AG04449 (cell line): Measurements from ENCODE around the gene GABRG2.

ENCODE experiments used
- CTCF ChIA-PET: fragments of 350-600 bp; formaldehyde crosslinking; extraction: SDS; loops from one replicate; lab custom pipeline; 2021; ENCODE audit warnings: antibody characterized with exemption; lab: Yijun Ruan, JAX
- POLR2A ChIA-PET: fragments of 400-600, 350-600 bp; formaldehyde crosslinking; extraction: SDS; loops from one replicate; lab custom pipeline; 2020; ENCODE audit warnings: antibody characterized with exemption, inconsistent platforms; lab: Yijun Ruan, JAX
- DNase-seq: peaks from one replicate; pipeline ENCODE4 v3.0.0-alpha.2; 2010; ENCODE audit warnings: low read depth, low spot score
- H3K4me3 ChIP-seq: 2 replicates; pipeline ENCODE4 v1.5.1; 2011; ENCODE audit warnings: low read depth, mild to moderate bottlenecking, control low read depth, low read length
- TF ChIP-seq, protein P1 (sequence below): IDR thresholded peaks from one replicate; pipeline ENCODE4 v1.5.1; 2011; ENCODE audit warnings: mild to moderate bottlenecking, moderate library complexity, low read length, control low read depth, inconsistent platforms; ENCODE audit not compliant: insufficient read depth; ENCODE audit errors: missing control alignments

The GABRG2 gene

DNA sequence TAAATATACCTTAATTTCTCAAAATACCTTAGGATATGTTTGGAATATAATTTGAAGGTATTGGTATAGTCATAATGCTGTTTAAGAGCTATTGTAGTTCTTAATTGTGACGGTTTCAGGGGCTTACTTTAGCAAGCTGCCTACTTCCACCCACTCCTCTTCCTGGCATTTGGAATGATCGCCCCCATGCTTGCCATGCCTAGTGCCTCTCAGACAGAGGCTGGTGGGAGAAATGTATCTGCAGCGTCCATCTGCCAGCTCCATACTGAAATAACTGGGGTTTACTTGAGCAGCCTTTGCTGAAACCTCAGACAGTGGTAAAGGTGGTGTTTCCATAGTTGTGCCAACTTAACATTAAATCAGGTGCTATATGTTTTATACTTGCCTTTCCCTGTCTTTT, 52.2 kb downstream of the GABRG2 start:
- no peak overlapping the region for H3K4me3 ChIP-seq
- DNase-seq: no peak
- TF ChIP-seq, protein P1, sequence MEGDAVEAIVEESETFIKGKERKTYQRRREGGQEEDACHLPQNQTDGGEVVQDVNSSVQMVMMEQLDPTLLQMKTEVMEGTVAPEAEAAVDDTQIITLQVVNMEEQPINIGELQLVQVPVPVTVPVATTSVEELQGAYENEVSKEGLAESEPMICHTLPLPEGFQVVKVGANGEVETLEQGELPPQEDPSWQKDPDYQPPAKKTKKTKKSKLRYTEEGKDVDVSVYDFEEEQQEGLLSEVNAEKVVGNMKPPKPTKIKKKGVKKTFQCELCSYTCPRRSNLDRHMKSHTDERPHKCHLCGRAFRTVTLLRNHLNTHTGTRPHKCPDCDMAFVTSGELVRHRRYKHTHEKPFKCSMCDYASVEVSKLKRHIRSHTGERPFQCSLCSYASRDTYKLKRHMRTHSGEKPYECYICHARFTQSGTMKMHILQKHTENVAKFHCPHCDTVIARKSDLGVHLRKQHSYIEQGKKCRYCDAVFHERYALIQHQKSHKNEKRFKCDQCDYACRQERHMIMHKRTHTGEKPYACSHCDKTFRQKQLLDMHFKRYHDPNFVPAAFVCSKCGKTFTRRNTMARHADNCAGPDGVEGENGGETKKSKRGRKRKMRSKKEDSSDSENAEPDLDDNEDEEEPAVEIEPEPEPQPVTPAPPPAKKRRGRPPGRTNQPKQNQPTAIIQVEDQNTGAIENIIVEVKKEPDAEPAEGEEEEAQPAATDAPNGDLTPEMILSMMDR: no peak
- ChIA-PET CTCF (no interaction called here), POLR2A (no interaction called here)

DNA sequence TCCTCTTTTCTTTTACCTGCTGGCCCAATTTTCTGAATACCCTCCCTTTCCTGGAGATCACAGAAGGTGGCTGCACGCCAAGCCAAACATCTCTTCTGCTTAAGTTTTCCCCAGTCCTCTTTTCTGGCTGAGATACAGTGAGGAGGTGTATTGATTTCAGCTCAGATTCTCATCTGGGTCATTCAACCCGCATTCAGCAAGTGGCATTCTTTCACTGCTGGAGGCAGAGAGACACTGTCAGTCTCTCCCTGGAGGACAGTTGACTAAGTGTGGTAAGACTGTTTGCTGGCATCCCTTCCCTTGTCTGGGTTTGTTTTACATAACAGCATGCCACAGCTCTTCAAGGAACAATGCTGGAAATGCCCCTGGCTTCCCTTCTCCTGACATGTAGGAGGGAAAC, 60.5 kb downstream of the GABRG2 start:
- DNase-seq: no peak
- ChIA-PET CTCF (no interaction called here), POLR2A (no interaction called here)
- TF ChIP-seq, protein P1: no peak
- H3K4me3 ChIP-seq: no peak overlapping the region

DNA sequence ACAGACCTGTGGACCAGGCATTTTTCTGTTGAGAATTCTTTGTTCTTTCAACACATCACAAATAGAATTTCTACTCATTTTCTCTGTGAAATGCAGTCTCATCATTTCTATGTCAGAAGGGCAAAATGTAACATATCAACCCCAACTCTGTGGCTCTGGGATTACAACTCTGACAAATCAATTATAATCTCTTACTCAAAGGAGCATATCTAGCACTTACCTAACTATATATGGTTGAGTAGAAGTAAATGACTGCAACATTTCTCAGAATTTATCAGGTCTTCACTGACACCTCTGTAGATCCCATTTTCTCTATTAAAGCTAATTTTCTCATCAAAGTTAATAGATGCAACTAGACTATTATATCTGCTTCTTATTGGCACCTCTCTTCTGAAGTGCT, 64.8 kb downstream of the GABRG2 start:
- TF ChIP-seq, protein P1: no peak
- no peak overlapping the region for H3K4me3 ChIP-seq
- ChIA-PET POLR2A (no interaction called here), CTCF (no interaction called here)
- DNase-seq: no peak

DNA sequence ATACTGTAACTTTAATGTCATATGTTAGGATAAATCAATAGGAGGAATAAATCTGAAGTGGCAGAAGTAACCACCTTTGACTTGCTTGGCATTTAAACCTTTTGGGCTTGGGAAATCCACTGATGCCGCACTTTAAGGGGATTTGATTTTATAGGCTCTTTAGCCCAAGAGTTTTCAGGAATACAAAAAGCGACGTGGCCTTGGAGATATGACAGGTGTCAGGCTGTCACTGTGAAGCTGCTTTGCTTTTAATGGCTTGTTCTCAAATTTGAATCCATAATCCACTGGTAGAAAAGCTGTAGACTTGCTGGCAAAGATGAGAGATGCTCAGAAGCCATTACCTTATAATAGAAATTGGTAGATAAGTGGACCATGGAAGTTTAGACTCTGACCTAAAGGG, 71.6 kb downstream of the GABRG2 start:
- no peak overlapping the region for H3K4me3 ChIP-seq
- ChIA-PET CTCF (no interaction called here), POLR2A (no interaction called here)
- TF ChIP-seq, protein P1: no peak
- DNase-seq: no peak

DNA sequence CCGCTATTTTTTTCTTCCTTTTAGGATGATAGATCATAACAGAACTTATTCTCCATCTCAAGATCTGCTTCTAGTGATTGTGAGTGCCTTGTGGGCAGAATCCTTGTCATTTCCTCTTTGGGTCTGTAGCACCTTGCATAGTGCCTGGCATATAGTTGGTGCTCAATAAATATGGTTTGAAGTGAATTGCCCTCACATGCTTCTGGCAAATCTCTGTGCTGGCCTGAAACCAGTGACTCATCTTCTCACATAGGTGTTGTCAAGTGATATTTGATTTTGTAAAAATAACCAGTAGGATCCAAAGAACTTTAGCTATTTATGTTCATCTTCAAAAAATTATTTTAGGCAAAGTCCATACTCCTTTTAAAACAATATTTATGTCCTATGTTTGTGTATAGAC, 86.7 kb downstream of the GABRG2 start:
- no peak overlapping the region for H3K4me3 ChIP-seq
- ChIA-PET POLR2A (no interaction called here), CTCF (no interaction called here)
- TF ChIP-seq, protein P1: no peak
- no peak for DNase-seq

DNA sequence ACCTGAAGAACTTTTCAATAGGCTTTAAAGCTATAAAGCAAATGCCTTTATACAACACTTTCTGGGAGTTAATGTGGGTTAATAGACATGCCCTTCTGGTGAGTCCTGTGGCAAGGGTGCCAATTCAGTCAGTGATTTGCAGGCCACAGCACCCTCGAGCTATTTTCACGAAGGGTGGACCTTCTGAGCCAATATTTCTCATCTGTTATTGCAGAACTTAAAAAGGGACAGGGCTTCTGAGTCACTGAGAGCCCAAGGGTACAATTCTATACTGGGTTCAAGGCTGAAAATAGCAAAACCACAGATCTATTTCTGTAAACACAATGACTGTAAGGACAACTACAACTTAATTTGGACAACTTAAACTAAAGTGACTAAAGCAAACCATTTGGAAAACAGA, 92.8 kb downstream of the GABRG2 start:
- CTCF ChIA-PET: no interaction called here

More for the DNA sequence above, 92.8 kb downstream of the GABRG2 start:
- TF ChIP-seq, protein P1: no peak
- DNase-seq: no peak
- H3K4me3 ChIP-seq: no peak overlapping the region
- POLR2A ChIA-PET: no interaction called here
